K562 (cell line): ENCODE data around the gene CMTM4. TPM values are rescaled to one million over a fixed set of nuclear protein-coding genes. Genes with fewer than 3 reads are reported as not detected.

ENCODE experiments used
- BRCA1 ChIP-seq, 2 experiments: fragments of 450-650 bp in 1 of 2; sonication (generic) in 1 of 2; formaldehyde crosslinking in 1 of 2; IDR thresholded peaks; 2 replicates each; pipeline versions ENCODE4 v1.5.0 to v1.6.1; 2017 to 2020; ENCODE audit warnings: mild to moderate bottlenecking in 1 of 2, missing genetic modification reagents in 1 of 2
- CBFA2T3 ChIP-seq: fragments of 450-650 bp; IDR thresholded peaks from 2 replicates; pipeline ENCODE4 v1.6.1; 2017
- CTBP1 ChIP-seq: fragments of 450-650 bp; IDR thresholded peaks from 2 replicates; pipeline ENCODE4 v1.6.1; 2016; ENCODE audit warnings: borderline replicate concordance
- DNMT1 ChIP-seq: fragments of 450-650 bp; IDR thresholded peaks from 2 replicates; pipeline ENCODE4 v1.6.1; 2016; ENCODE audit warnings: antibody characterized with exemption, mild to moderate bottlenecking
- MYBL2 ChIP-seq, 2 experiments: fragments of 450-650 bp in 1 of 2; sonication (generic) in 1 of 2; formaldehyde crosslinking in 1 of 2; IDR thresholded peaks; 2 replicates each; pipeline versions ENCODE4 v1.6.1 to v1.8.1; 2017 to 2022; ENCODE audit warnings: borderline replicate concordance in 1 of 2, inconsistent platforms in 1 of 2, low read depth in 1 of 2, mild to moderate bottlenecking in 1 of 2, missing genetic modification reagents in 1 of 2, moderate library complexity in 1 of 2
- SMAD1 ChIP-seq: fragments of 150-350 bp; IDR thresholded peaks from 2 replicates; pipeline ENCODE4 v1.6.1; 2014; ENCODE audit warnings: low read length, low read depth; ENCODE audit not compliant: partially characterized antibody
- ZNF778 ChIP-seq: fragments of 450-650 bp; formaldehyde crosslinking; IDR thresholded peaks from 2 replicates; pipeline ENCODE4 v1.4.0; 2020; ENCODE audit warnings: mild to moderate bottlenecking, moderate library complexity
- polyA plus RNA-seq, 8 experiments: library from polyadenylated mRNA; depleted of rRNA in 4 of 8; stranded (reverse) in 5 of 8; unstranded in 3 of 8; fragments of >200 nt; fragmentation: Nextera tagmentation in 2 of 8; fragmentation: Illumina TruSeq in 1 of 8; extraction: Ambion mirVana in 2 of 8; extraction: Trizol in 1 of 8; gene quantifications; 2 replicates each; pipeline versions ENCODE4 v1.2.1 to v1.2.3, GENCODE V29; 2011 to 2014; ENCODE audit warnings: inconsistent platforms in 1 of 8, missing spikeins in 1 of 8
- total RNA-seq, 7 experiments: library from RNA; depleted of rRNA in 6 of 7; stranded (reverse); fragments of >200 nt in 6 of 7; fragmentation: Illumina TruSeq in 2 of 7; extraction: Trizol in 2 of 7; gene quantifications; 2 replicates each; pipeline versions ENCODE4 v1.2.1 to v1.2.3, GENCODE V29; 2011 to 2021; ENCODE audit warnings: low replicate concordance in 1 of 7
- TF ChIP-seq, protein P1 (sequence below): sonication (generic); formaldehyde crosslinking; IDR thresholded peaks from 2 replicates; pipeline ENCODE4 v1.8.0; 2022; ENCODE audit warnings: missing genetic modification reagents, mild to moderate bottlenecking, moderate library complexity, borderline replicate concordance
- TF ChIP-seq, protein P2 (sequence below): fragments of 250-450 bp; sonication (Bioruptor Pico); IDR thresholded peaks from 2 replicates; pipeline ENCODE4 v1.5.0; 2021
- TF ChIP-seq, protein P3 (sequence below), 2 experiments: IDR thresholded peaks in 1 of 2; conservative IDR thresholded peaks in 1 of 2; 2 replicates each; pipeline ENCODE4 v1.6.1; 2016; ENCODE audit warnings: low read depth in 2 of 2, mild to moderate bottlenecking in 1 of 2, missing compliant biosample characterization in 1 of 2, missing genetic modification characterization in 1 of 2, moderate library complexity in 1 of 2
- TF ChIP-seq, protein P4 (sequence below): fragments of 450-650 bp; IDR thresholded peaks from 2 replicates; pipeline ENCODE4 v1.6.1; 2016; ENCODE audit warnings: low read depth

CMTM4 gene
- total and polyA plus RNA-seq, 9 of the 15 experiments (the other 6 are each of a cell fraction or from before 2014, with no cell fraction given) = 2.0 to 21.3 (median 12.5) TPM

- TF ChIP-seq ZNF778 (CRISPR knock-in tag) (no peak), MYBL2 (IDR thresholded peaks at IDR 0.05; ENCODE audit: low read depth) (no peak), MYBL2 (CRISPR knock-in tag; IDR thresholded peaks at IDR 0.05; ENCODE audit: borderline replicate concordance) (no peak), DNMT1 (no peak), SMAD1 (no peak), CBFA2T3 (no peak), CTBP1 (peak; percentile 74; the same call in 1 of the 2 replicates), BRCA1 (IDR thresholded peaks at IDR 0.05) (no peak), BRCA1 (CRISPR knock-in tag; IDR thresholded peaks at IDR 0.05) (no peak)
- TF ChIP-seq, protein P1, sequence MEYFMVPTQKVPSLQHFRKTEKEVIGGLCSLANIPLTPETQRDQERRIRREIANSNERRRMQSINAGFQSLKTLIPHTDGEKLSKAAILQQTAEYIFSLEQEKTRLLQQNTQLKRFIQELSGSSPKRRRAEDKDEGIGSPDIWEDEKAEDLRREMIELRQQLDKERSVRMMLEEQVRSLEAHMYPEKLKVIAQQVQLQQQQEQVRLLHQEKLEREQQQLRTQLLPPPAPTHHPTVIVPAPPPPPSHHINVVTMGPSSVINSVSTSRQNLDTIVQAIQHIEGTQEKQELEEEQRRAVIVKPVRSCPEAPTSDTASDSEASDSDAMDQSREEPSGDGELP (CRISPR knock-in tag) = peak; percentile 55; the same call in 1 of the 2 replicates
- TF ChIP-seq, protein P2, sequence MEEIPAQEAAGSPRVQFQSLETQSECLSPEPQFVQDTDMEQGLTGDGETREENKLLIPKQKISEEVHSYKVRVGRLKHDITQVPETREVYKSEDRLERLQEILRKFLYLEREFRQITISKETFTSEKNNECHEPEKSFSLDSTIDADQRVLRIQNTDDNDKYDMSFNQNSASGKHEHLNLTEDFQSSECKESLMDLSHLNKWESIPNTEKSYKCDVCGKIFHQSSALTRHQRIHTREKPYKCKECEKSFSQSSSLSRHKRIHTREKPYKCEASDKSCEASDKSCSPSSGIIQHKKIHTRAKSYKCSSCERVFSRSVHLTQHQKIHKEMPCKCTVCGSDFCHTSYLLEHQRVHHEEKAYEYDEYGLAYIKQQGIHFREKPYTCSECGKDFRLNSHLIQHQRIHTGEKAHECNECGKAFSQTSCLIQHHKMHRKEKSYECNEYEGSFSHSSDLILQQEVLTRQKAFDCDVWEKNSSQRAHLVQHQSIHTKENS (CRISPR knock-in tag) = no peak
- TF ChIP-seq, protein P3, sequence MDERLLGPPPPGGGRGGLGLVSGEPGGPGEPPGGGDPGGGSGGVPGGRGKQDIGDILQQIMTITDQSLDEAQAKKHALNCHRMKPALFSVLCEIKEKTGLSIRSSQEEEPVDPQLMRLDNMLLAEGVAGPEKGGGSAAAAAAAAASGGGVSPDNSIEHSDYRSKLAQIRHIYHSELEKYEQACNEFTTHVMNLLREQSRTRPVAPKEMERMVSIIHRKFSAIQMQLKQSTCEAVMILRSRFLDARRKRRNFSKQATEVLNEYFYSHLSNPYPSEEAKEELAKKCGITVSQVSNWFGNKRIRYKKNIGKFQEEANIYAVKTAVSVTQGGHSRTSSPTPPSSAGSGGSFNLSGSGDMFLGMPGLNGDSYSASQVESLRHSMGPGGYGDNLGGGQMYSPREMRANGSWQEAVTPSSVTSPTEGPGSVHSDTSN (CRISPR knock-in tag; IDR thresholded peaks at IDR 0.05; ENCODE audit: low read depth) = no peak
- TF ChIP-seq, protein P3 (tag; conservative IDR thresholded peaks at IDR 0.05; ENCODE audit: low read depth) = peak; percentile 43; the same call in 1 of the 2 replicates
- TF ChIP-seq, protein P4, sequence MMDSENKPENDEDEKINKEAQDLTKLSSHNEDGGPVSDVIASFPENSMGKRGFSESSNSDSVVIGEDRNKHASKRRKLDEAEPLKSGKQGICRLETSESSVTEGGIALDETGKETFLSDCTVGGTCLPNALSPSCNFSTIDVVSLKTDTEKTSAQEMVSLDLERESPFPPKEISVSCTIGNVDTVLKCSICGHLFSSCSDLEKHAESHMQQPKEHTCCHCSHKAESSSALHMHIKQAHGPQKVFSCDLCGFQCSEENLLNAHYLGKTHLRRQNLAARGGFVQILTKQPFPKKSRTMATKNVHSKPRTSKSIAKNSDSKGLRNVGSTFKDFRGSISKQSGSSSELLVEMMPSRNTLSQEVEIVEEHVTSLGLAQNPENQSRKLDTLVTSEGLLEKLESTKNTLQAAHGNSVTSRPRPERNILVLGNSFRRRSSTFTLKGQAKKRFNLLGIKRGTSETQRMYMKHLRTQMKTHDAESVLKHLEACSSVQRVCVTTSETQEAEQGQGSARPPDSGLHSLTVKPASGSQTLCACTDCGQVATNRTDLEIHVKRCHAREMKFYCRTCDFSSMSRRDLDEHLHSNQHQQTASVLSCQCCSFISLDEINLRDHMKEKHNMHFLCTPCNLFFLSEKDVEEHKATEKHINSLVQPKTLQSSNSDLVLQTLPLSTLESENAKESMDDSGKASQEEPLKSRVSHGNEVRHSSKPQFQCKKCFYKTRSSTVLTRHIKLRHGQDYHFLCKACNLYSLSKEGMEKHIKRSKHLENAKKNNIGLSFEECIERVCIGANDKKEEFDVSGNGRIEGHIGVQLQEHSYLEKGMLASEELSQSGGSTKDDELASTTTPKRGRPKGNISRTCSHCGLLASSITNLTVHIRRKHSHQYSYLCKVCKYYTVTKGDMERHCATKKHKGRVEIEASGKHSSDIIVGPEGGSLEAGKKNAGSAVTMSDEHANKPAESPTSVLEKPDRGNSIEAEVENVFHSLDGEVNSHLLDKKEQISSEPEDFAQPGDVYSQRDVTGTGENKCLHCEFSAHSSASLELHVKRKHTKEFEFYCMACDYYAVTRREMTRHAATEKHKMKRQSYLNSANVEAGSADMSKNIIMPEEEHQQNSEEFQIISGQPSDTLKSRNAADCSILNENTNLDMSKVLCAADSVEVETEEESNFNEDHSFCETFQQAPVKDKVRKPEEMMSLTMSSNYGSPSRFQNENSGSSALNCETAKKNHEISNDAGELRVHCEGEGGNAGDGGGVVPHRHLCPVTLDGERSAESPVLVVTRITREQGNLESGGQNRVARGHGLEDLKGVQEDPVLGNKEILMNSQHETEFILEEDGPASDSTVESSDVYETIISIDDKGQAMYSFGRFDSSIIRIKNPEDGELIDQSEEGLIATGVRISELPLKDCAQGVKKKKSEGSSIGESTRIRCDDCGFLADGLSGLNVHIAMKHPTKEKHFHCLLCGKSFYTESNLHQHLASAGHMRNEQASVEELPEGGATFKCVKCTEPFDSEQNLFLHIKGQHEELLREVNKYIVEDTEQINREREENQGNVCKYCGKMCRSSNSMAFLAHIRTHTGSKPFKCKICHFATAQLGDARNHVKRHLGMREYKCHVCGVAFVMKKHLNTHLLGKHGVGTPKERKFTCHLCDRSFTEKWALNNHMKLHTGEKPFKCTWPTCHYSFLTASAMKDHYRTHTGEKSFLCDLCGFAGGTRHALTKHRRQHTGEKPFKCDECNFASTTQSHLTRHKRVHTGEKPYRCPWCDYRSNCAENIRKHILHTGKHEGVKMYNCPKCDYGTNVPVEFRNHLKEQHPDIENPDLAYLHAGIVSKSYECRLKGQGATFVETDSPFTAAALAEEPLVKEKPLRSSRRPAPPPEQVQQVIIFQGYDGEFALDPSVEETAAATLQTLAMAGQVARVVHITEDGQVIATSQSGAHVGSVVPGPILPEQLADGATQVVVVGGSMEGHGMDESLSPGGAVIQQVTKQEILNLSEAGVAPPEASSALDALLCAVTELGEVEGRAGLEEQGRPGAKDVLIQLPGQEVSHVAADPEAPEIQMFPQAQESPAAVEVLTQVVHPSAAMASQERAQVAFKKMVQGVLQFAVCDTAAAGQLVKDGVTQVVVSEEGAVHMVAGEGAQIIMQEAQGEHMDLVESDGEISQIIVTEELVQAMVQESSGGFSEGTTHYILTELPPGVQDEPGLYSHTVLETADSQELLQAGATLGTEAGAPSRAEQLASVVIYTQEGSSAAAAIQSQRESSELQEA = no peak
Measured at GRCh38 chr16:66608241-66609138, 88.1 kb downstream of the CMTM4 start (continued).
